H9 (cell line): ENCODE results near the gene PDE6G. TPM values are rescaled to one million over a fixed set of nuclear protein-coding genes. Genes with fewer than 3 reads are reported as not detected.

Source experiments
- DNase-seq: peaks from one replicate; pipeline ENCODE4 v3.0.0-alpha.2; 2017
- H2AFZ ChIP-seq: one replicate; pipeline ENCODE4 v1.6.1; 2013; ENCODE audit warnings: mild to moderate bottlenecking, low read length, control low read depth, moderate library complexity
- H2AK5ac ChIP-seq: 2 replicates; pipeline ENCODE4 v1.6.1; 2013; ENCODE audit warnings: low read length, control low read depth, mixed read lengths; ENCODE audit not compliant: insufficient read length
- H2BK120ac ChIP-seq: one replicate; pipeline ENCODE4 v1.6.1; 2013; ENCODE audit warnings: low read depth, mild to moderate bottlenecking, low read length, control low read depth, inconsistent platforms; ENCODE audit not compliant: poor library complexity, severe bottlenecking
- H2BK12ac ChIP-seq: 2 replicates; pipeline ENCODE4 v1.6.1; 2013; ENCODE audit warnings: low read length, control low read depth, mixed read lengths, low read depth; ENCODE audit not compliant: insufficient read length
- H2BK15ac ChIP-seq: 2 replicates; pipeline ENCODE4 v1.6.1; 2013; ENCODE audit warnings: low read depth, low read length, control low read depth
- H2BK20ac ChIP-seq: one replicate; pipeline ENCODE4 v1.6.1; 2013; ENCODE audit warnings: low read depth, mild to moderate bottlenecking, low read length, control low read depth, inconsistent platforms; ENCODE audit not compliant: poor library complexity, severe bottlenecking
- H2BK5ac ChIP-seq: 2 replicates; pipeline ENCODE4 v1.6.1; 2013; ENCODE audit warnings: low read length, control low read depth, mixed read lengths; ENCODE audit not compliant: insufficient read length
- H3K14ac ChIP-seq: 2 replicates; pipeline ENCODE4 v1.6.1; 2013; ENCODE audit warnings: low read length, control low read depth; ENCODE audit not compliant: insufficient read depth
- H3K18ac ChIP-seq: 2 replicates; pipeline ENCODE4 v1.6.1; 2013; ENCODE audit warnings: low read depth, mild to moderate bottlenecking, mixed read lengths, low read length, control low read depth; ENCODE audit not compliant: insufficient read length
- H3K23ac ChIP-seq: 2 replicates; pipeline ENCODE4 v1.6.1; 2013; ENCODE audit warnings: low read length, control low read depth, mixed read lengths, low read depth; ENCODE audit not compliant: insufficient read length
- H3K23me2 ChIP-seq: 2 replicates; pipeline ENCODE4 v1.6.1; 2013; ENCODE audit warnings: low read depth, mild to moderate bottlenecking, mixed read lengths, low read length, control low read depth; ENCODE audit not compliant: insufficient read length, poor library complexity, severe bottlenecking
- H3K27ac ChIP-seq: 2 replicates; pipeline ENCODE4 v1.5.1; 2013; ENCODE audit warnings: low read length, control low read depth, mixed read lengths, low read depth; ENCODE audit not compliant: insufficient read length
- H3K27me3 ChIP-seq: 2 replicates; pipeline ENCODE4 v1.6.1; 2013; ENCODE audit warnings: low read length, control low read depth, inconsistent platforms; ENCODE audit not compliant: insufficient read depth
- H3K4ac ChIP-seq: 2 replicates; pipeline ENCODE4 v1.6.1; 2013; ENCODE audit warnings: low read depth, mild to moderate bottlenecking, control low read depth, inconsistent platforms, low read length, moderate library complexity
- H3K4me1 ChIP-seq: 2 replicates; pipeline ENCODE4 v1.6.1; 2013; ENCODE audit warnings: low read length, control low read depth, inconsistent platforms; ENCODE audit not compliant: insufficient read depth
- H3K4me2 ChIP-seq: 2 replicates; pipeline ENCODE4 v1.6.1; 2013; ENCODE audit warnings: low read length, control low read depth, mixed read lengths; ENCODE audit not compliant: insufficient read length, insufficient read depth
- H3K56ac ChIP-seq: 2 replicates; pipeline ENCODE4 v1.6.1; 2013; ENCODE audit warnings: low read depth, mild to moderate bottlenecking, mixed read lengths, low read length, control low read depth; ENCODE audit not compliant: insufficient read length
- H3K79me1 ChIP-seq: 2 replicates; pipeline ENCODE4 v1.6.1; 2013; ENCODE audit warnings: low read depth, mild to moderate bottlenecking, moderate library complexity, low read length, control low read depth, inconsistent platforms; ENCODE audit not compliant: insufficient read depth, poor library complexity, severe bottlenecking
- H3K79me2 ChIP-seq: 2 replicates; pipeline ENCODE4 v1.6.1; 2013; ENCODE audit warnings: low read length, control low read depth, inconsistent platforms; ENCODE audit not compliant: insufficient read depth
- H3K9ac ChIP-seq: 2 replicates; pipeline ENCODE4 v1.6.1; 2013; ENCODE audit warnings: low read length, control low read depth, mixed read lengths; ENCODE audit not compliant: insufficient read length; ENCODE audit errors: extremely low read depth
- H3K9me3 ChIP-seq: one replicate; pipeline ENCODE4 v1.6.1; 2013; ENCODE audit warnings: low read depth, low read length, inconsistent platforms; ENCODE audit not compliant: control insufficient read depth
- H3T11ph ChIP-seq: one replicate; pipeline ENCODE4 v1.6.1; 2013; ENCODE audit warnings: mild to moderate bottlenecking, low read length, control low read depth, inconsistent platforms
- H4K20me1 ChIP-seq: one replicate; pipeline ENCODE4 v1.6.1; 2013; ENCODE audit not compliant: control insufficient read depth, insufficient read length, insufficient read depth
- H4K5ac ChIP-seq: 2 replicates; pipeline ENCODE4 v1.6.1; 2013; ENCODE audit warnings: low read depth, mild to moderate bottlenecking, mixed read lengths, low read length, control low read depth; ENCODE audit not compliant: insufficient read length
- H4K8ac ChIP-seq: replicated peaks from 2 replicates; pipeline ENCODE4 v1.6.1; 2013; ENCODE audit warnings: low read length, control low read depth, mixed read lengths, low read depth; ENCODE audit not compliant: insufficient read length
- H4K91ac ChIP-seq: 2 replicates; pipeline ENCODE4 v1.6.1; 2013; ENCODE audit warnings: low read depth, mild to moderate bottlenecking, moderate library complexity, mixed read lengths, low read length, control low read depth; ENCODE audit not compliant: insufficient read length
- H3K27ac Mint-ChIP-seq, 3 experiments: 2 replicates in 2 of 3; 3 replicates in 1 of 3; pipeline ENCODE4 v1.8.0; 2020 to 2021; ENCODE audit warnings: mixed read lengths in 3 of 3, mild to moderate bottlenecking in 1 of 3, moderate library complexity in 1 of 3
- H3K27me3 Mint-ChIP-seq: 2 replicates; pipeline ENCODE4 v1.8.0; 2021; ENCODE audit warnings: low read depth, mild to moderate bottlenecking, moderate library complexity, mixed read lengths
- H3K36me3 Mint-ChIP-seq, 3 experiments: 2 replicates in 2 of 3; 3 replicates in 1 of 3; pipeline ENCODE4 v1.8.0; 2020 to 2021; ENCODE audit warnings: low read depth in 3 of 3, mixed read lengths in 3 of 3; ENCODE audit not compliant: insufficient read depth in 1 of 3
- H3K4me1 Mint-ChIP-seq, 2 experiments: 2 replicates each; pipeline ENCODE4 v1.8.0; 2020; ENCODE audit warnings: mixed read lengths in 2 of 2
- H3K4me3 Mint-ChIP-seq, 2 experiments: 2 replicates in 1 of 2; 3 replicates in 1 of 2; pipeline ENCODE4 v1.8.0; 2020 to 2021; ENCODE audit warnings: mild to moderate bottlenecking in 2 of 2, mixed read lengths in 2 of 2, moderate library complexity in 1 of 2
- H3K9me3 Mint-ChIP-seq, 2 experiments: 2 replicates in 1 of 2; 3 replicates in 1 of 2; pipeline ENCODE4 v1.8.0; 2020; ENCODE audit warnings: mild to moderate bottlenecking in 2 of 2, mixed read lengths in 2 of 2, moderate library complexity in 1 of 2
- CTCF ChIP-seq: fragments of 200-600 bp; sonication (generic); conservative IDR thresholded peaks from 3 replicates; pipeline ENCODE4 v1.8.0; 2021; ENCODE audit warnings: antibody characterized with exemption, mild to moderate bottlenecking
- WGBS: extraction: QIAGEN DNeasy Blood & Tissue Kit; methylation state at CpG from one replicate; pipeline ENCODE4 v1.1.7; 2013; ENCODE audit warnings: missing lambda C conversion rate, low lambda C conversion rate, mixed read lengths; ENCODE audit not compliant: insufficient read length; ENCODE audit errors: extremely low coverage; 5-methylcytosine and 5-hydroxymethylcytosine counted together
- total RNA-seq: library from RNA; stranded (reverse); gene quantifications from 2 replicates; pipeline ENCODE4 v1.2.1, GENCODE V29; 2021

The PDE6G gene
- total RNA-seq, 1 experiment from 2014 or later: 5.7 TPM

- peak within 1 kb of the TSS; percentile 93 for H3K18ac ChIP-seq
- no peak within 1 kb of the TSS for H2BK12ac ChIP-seq
- no peaks in the 10 kb centered on the region for H3K27me3 ChIP-seq
- no peak within 1 kb of the TSS for H3K56ac ChIP-seq
- Mint-ChIP-seq H3K27me3 (no peaks in the 10 kb centered on the region; the same call in 1 of the 2 replicates), H3K27ac (peak within 1 kb of the TSS; percentile 94 to 99 (median 99)), H3K9me3 (no peaks in the 10 kb centered on the region), H3K4me1 (peaks cover 4 to 17% of the 10 kb centered on the region in 2 experiments), H3K4me3 (peak within 1 kb of the TSS; percentile 93 to 98), H3K36me3 (peaks cover 34 to 69% (median 55%) of the 10 kb centered on the region in 3 experiments)
- H3K14ac ChIP-seq: peak within 1 kb of the TSS; percentile 91
- no peak for TF ChIP-seq CTCF
- H3K9ac ChIP-seq: peak within 1 kb of the TSS; percentile 97
- H2AFZ ChIP-seq: no peak within 1 kb of the TSS
- H2BK120ac ChIP-seq: no peak within 1 kb of the TSS
- no peak within 1 kb of the TSS for H3K27ac ChIP-seq
- peak; percentile 95 for DNase-seq
- H3K9me3 ChIP-seq: no peaks in the 10 kb centered on the region
- peaks cover 8% of the 10 kb centered on the region; the same call in 1 of the 2 replicates for H3K79me2 ChIP-seq
- no peak within 1 kb of the TSS for H2BK20ac ChIP-seq
- H2BK5ac ChIP-seq: no peak within 1 kb of the TSS
- H3T11ph ChIP-seq: no peak within 1 kb of the TSS
- H3K79me1 ChIP-seq: peaks cover 8% of the 10 kb centered on the region
- H4K20me1 ChIP-seq: no peaks in the 10 kb centered on the region
- H3K23me2 ChIP-seq: peaks cover 19% of the 10 kb centered on the region
- no peak within 1 kb of the TSS for H4K5ac ChIP-seq
- no peak within 1 kb of the TSS for H2AK5ac ChIP-seq
- H3K23ac ChIP-seq: no peak within 1 kb of the TSS
- peak within 1 kb of the TSS; percentile 89 for H4K91ac ChIP-seq
- H2BK15ac ChIP-seq: no peak within 1 kb of the TSS; the same call in 1 of the 2 replicates
- H3K4ac ChIP-seq: no peak within 1 kb of the TSS
- WGBS: no CpG with 5 or more reads among the region's 102 CpGs
- peak within 1 kb of the TSS; percentile 84 for H3K4me2 ChIP-seq
- H3K4me1 ChIP-seq: 0 out of 2 replicates have a peak, but pooled peaks cover 4% of the 10 kb centered on the region
- no peak within 1 kb of the TSS for H4K8ac ChIP-seq
Observed at GRCh38 chr17:81702934-81703746, 46.8 kb upstream of the PDE6G start, which contains the start of gene MRPL12. Gene MRPL12, plus strand, starts transcription at chr17:81703367. Its CDS starts 135 bp downstream, at chr17:81703502.
